Measurements from ENCODE around the gene CNTNAP2.

- TF ChIP-seq CTCF (IDR thresholded peaks at IDR 0.05; ENCODE audit: borderline replicate concordance, extremely low read depth, low read length, poor library complexity, severe bottlenecking) (no peak), EZH2 (IDR thresholded peaks at IDR 0.05; ENCODE audit: borderline replicate concordance, low read depth, low read length, severe bottlenecking) (no peak)
These were observed 118.6 kb downstream of the CNTNAP2 start for GRCh38 chr7:146235195-146235594.
